Measurements from ENCODE around the gene TMTC4. TPM values are rescaled to one million over a fixed set of nuclear protein-coding genes. Genes with fewer than 3 reads are reported as not detected.

The TMTC4 gene
- total RNA-seq, 1 donor from 2014 or later = 19.6 TPM

Other genes starting within 250 kb of the TMTC4 start
- 6.0 and 7.4 TPM in 2 replicates for gene GGACT, start 86.0 kb downstream of the TMTC4 start, total RNA-seq

Data from T-helper 1 cell treated with Interleukin-12 subunit alpha and Interleukin-12 subunit beta and Interleukin-4 antibody, amounts not matched to agents 30 ng/mL and 1 ng/mL, for 36 hours (primary cell).